Activated CD4-positive, alpha-beta T cell treated with anti-CD3 and anti-CD28 coated beads for 4 hours (primary cell): ENCODE results near the gene SBK2.
A peak's percentile ranks its signal among the peaks of the same experiment; 100 is the strongest.
"Not testable (repeated sequence)": the region's sequence is repeated elsewhere in the genome, so short reads cannot be mapped to it uniquely, and the experiment has no call there.

Experiments
- DNase-seq, 2 donors: peaks; one replicate each; pipeline ENCODE4 v3.0.0-alpha.2; 2020

SBK2 gene

DNA sequence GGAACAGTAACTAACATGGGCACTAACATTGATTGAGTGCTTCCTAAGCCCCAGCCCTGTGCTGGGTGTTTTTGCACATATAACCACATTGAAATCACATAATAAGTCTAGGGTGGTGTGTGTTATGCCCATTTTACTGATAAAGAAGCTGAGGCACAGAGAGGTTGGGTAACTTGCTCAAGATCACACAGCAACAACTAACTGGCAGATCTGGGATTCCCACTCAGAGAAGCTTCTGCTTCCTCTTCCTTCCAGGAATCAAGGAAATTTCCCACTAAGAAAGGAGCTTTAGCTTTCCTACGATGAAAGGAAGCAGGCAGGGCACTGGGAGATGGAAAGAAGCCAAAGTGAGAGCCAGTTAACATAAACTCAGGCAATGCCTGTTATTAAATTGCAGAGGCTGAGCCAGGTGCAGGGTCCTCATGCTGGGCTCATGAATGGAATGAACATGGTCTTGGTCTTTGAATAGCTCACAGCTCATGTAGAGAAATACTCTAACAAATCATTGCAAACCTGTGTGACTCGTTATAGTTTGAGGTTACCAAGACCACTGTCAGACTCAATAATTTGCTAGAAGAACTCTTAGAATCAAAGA lies 38.6 kb downstream of the SBK2 start:
- no peak for DNase-seq

- no peak for DNase-seq
Observed at GRCh38 chr19:55497763-55498162, 39.2 kb downstream of the SBK2 start.

DNA sequence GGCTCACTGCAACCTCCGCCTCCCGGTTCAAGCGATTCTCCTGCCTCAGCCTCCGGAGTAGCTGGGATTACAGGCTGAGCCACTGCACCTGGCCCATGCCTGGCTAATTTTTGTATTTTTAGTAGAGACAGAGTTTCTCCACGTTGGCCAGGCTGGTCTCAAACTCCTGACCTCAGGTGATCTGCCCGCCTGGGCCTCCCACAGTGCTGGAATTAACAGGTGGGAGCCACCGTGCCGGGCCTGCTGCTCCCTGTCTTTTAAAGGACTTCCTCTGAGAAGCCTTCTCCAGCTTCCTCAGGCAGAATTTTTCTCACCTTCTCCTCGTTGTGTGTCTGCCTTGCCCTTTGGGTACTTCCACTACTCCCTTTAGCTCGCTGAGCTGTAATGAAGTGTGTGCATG lies 40.1 kb downstream of the SBK2 start:
- DNase-seq, result not testable (repeated sequence)

- DNase-seq, result no peak
Observed at GRCh38 chr19:55495646-55496349, 41.1 kb downstream of the SBK2 start.

- DNase-seq, result no peak
Observed at GRCh38 chr19:55494172-55494761, 42.7 kb downstream of the SBK2 start.

GRCh38 chr19:55493645-55494171 lies 43.2 kb downstream of the SBK2 start:
- no peak for DNase-seq

GRCh38 chr19:55493052-55493644 lies 43.8 kb downstream of the SBK2 start:
- DNase-seq, result no peak

DNA sequence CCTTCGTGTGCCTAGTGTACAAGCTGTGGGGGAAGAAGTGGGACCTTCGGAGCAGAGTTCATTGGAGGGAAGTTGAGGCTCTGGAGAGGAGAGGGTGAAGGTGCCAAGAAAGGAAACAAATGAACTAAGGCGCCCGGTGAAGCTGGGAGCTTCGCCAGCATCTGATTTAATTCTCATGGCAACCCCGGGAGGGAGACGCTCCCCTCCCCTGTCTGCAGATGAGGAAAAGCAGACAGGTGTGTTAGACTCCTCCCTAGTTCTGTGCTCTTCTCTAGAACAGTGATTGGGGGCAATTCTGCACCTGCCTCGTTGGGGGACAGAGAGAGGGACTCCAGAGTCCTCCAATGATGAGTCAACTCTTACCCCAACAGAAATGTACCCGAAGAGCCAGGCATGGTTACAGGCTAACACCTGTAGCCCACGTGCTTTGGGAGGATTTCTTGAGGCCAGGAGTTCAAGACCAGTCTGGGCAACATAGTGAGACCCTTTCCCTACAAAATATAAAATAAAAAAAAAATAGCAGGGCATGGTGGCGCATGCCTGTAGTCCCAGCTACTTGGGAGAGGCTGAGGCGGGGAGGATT lies 44.5 kb downstream of the SBK2 start:
- no peak for DNase-seq

GRCh38 chr19:55491546-55492360 lies 45.2 kb downstream of the SBK2 start:
- DNase-seq, result no peak

GRCh38 chr19:55490478-55491432 lies 46.2 kb downstream of the SBK2 start:
- DNase-seq, result no peak

DNA sequence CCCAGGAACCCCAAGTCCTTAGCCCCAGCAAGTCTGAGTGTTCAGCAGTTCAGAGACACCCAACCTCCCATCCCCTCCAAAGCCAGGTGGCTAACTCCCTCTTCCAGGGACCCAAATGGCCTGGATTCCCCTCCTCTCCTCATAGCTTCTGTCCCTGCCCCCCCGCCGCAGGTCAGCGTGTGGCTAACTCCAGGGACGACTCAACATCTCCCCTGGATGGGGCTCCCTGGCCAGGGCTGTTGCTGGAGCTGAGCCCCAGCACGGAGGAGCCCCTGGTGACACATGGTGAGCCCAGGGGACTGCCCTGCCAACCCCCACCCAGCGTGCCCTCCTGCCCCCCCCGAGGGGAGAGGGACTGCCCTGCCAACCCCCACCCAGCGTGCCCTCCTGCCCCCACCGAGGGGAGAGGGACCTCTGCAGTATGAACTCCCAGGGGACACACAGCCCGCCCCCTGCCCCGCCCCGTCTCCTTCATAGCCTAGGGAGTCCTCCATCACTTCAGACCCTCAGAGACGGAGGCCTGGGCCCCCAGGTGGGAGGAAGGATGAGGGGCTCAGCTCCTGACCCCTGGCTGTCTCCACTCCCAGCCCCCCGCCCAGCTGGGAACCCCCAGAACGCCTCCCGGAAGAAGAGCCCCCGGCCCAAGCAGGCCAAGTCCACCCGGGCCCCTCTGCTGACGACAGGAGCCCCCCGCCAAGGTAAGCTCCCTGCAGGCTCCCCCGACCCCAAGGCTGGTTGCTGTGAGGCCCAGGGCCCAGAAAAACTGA lies 47.0 kb downstream of the SBK2 start:
- DNase-seq, result no peak

GRCh38 chr19:55488986-55489710 lies 47.8 kb downstream of the SBK2 start:
- no peak for DNase-seq

DNA sequence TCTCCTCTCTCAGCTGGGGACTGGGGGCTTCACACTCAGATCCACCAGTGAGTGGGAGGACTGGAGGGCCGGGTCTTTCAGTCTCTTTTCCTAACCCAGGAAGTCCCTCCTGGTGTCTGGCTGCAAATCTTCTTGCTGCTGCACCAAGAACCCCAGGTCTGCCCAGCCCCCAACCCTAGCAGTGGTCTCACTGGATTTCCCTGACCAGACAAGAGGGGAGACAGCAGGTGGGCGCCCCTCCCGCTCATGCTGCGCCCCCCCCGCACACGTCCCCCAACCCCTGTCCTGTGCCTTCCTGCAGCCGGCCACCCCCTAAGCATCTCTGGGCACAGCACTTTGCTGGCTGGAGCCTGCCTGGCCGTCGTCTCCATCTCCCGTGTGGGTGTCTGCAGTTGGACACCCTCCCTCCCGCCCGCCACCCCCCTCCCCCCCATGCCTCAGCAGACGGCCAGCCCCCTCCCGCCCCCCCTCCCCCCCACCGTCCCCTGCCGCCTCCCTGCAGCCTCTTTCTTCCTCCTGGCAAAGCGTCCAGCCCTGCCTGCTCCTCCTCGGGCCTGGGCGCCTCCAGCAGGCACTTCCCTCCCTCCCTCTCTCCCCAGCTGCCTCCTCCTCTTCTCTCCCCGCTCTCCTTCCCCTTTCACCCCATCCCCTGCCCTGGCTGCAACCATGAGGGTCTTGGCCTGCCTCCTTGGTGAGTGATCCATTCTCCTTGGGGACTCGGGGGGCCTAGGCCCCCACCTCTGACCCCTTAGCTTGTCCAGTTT lies 48.8 kb downstream of the SBK2 start, which contains the start of gene SSC5D:
SSC5D (plus strand) TSS at position 513 of the 764 bp plus-strand sequence; CDS start at position 667, 154 bp downstream.
- DNase-seq, result no peak

- DNase-seq, result peak; percentile 60 to 69
Observed at GRCh38 chr19:55486971-55487923, 49.7 kb downstream of the SBK2 start.

DNA sequence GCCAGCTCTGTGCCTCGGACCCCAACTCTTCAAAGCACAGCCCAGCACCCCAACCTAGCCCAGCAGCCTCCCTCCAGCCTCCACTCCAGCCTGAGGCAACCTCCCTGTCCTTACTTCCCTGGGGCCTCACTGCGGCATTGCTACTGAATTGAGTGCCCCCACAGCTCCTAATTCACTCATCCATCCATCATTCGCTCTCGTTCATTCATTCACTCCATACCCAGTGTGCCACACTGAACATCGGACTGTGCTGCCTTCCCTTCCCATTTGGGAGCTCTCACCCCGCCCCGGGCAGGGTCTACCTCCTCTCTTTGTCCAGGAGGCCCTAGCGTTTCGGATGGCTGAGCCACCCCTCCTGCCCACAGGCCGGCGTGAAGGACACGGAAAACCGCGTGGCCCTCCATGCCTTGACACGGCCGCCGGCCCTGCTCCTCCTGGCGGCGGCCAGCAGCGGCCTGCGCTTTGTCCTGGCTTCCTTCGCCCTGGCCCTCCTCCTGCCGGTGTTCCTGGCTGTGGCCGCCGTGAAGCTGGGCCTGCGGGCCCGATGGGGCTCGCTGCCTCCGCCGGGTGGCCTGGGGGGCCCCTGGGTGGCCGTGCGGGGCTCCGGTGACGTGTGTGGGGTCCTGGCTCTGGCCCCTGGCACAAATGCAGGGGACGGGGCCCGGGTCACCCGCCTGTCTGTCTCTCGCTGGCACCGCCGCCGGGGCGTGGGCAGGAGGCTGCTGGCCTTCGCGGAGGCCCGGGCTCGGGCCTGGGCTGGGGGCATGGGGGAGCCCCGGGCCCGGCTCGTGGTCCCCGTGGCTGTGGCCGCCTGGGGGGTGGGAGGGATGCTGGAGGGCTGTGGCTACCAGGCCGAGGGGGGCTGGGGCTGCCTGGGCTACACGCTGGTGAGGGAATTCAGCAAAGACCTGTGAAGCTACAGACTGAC lies 50.6 kb downstream of the SBK2 start:
- DNase-seq, result no peak

DNA sequence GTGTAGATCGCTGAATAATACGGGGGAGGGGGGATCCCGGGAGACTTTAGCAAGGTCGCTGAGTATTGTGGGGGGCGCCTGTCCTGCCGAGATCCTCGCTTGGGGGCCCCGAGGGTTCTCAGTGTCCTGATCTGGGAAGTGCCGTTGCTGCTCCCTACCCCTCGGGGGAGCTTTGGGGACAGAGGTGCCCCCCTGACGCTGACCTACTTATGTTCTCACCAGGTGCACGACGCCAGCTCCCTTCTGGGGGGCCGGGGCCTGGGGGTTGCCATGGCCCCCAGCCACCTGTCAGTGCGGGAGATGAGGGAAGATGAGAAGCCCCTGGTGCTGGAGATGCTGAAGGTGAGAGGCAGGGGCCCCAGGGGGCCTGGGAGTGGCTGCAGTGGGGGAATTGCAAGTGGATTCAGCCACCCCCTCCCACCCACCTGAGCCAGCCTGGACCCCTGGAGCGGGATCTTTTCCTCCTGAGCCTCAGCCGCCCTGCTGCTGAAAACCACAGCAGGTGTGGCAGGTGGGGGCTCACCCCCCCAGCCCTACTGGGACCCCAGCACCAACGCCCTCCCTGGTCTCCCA lies 51.4 kb downstream of the SBK2 start:
- no peak for DNase-seq
